H1 (cell line): ENCODE data around the gene PRR5L. TPM values are rescaled to one million over a fixed set of nuclear protein-coding genes. Genes with fewer than 3 reads are reported as not detected.

Experiments used
- CTCF ChIA-PET: fragments of 300-600 bp; sonication (Branson Sonifier 250); formaldehyde crosslinking; loops from one replicate; lab custom pipeline; 2021; ENCODE audit not compliant: partially characterized antibody; lab: Charles Lee
- POLR2A ChIA-PET: fragments of 300-600 bp; sonication (Branson Sonifier 250); formaldehyde crosslinking; loops from one replicate; lab custom pipeline; 2021; ENCODE audit warnings: inconsistent platforms; ENCODE audit not compliant: partially characterized antibody; lab: Charles Lee
- DNase-seq, 2 experiments: peaks; one replicate each; pipeline versions ENCODE4 v3.0.0 to v3.0.0-alpha.2; 2010 to 2022; ENCODE audit warnings: low spot score in 2 of 2, low read depth in 1 of 2, mixed read lengths in 1 of 2
- FAIRE-seq: peaks from 2 replicates; lab custom pipeline; 2011; peaks lifted over from hg19 to GRCh38; lab: Jason Lieb, UNC
- H2AFZ ChIP-seq: 2 replicates; pipeline ENCODE4 v1.8.1; 2012; ENCODE audit warnings: low read length, inconsistent platforms
- H2AK5ac ChIP-seq: 2 replicates; pipeline ENCODE4 v1.6.1; 2013; ENCODE audit warnings: low read depth, low read length
- H2BK120ac ChIP-seq: replicated peaks from 2 replicates; pipeline ENCODE3; 2013; ENCODE audit warnings: low read depth, low read length, inconsistent platforms
- H2BK12ac ChIP-seq: 2 replicates; pipeline ENCODE4 v1.6.1; 2013; ENCODE audit warnings: low read depth, low read length
- H2BK15ac ChIP-seq: 2 replicates; pipeline ENCODE4 v1.6.1; 2013; ENCODE audit warnings: low read length
- H2BK20ac ChIP-seq: 2 replicates; pipeline ENCODE4 v1.6.1; 2013; ENCODE audit warnings: low read length
- H2BK5ac ChIP-seq: 2 replicates; pipeline ENCODE4 v1.6.1; 2013; ENCODE audit warnings: low read depth, low read length
- H3K14ac ChIP-seq: 2 replicates; pipeline ENCODE4 v1.6.1; 2013; ENCODE audit warnings: inconsistent platforms; ENCODE audit not compliant: insufficient read length
- H3K18ac ChIP-seq: 2 replicates; pipeline ENCODE4 v1.6.1; 2013; ENCODE audit warnings: low read length; ENCODE audit errors: extremely low read depth
- H3K23ac ChIP-seq: 2 replicates; pipeline ENCODE4 v1.6.1; 2013; ENCODE audit warnings: inconsistent platforms; ENCODE audit not compliant: insufficient read length
- H3K23me2 ChIP-seq: 2 replicates; pipeline ENCODE4 v1.6.1; 2013; ENCODE audit warnings: low read depth, low read length
- H3K27ac ChIP-seq: 2 replicates; pipeline ENCODE4 v1.6.1; 2011; ENCODE audit warnings: low read depth, low read length, inconsistent platforms
- H3K27me3 ChIP-seq, 4 experiments: replicated peaks in 1 of 4; 1 replicate in 1 of 4; 2 replicates in 3 of 4; pipeline versions ENCODE4 v1.6.1 to v1.8.1; 2011 to 2013; ENCODE audit warnings: low read length in 3 of 4, mild to moderate bottlenecking in 3 of 4, inconsistent platforms in 2 of 4, mixed read lengths in 2 of 4, moderate library complexity in 1 of 4; ENCODE audit not compliant: control insufficient read depth in 3 of 4, insufficient read depth in 3 of 4; ENCODE audit errors: extremely low read depth in 1 of 4
- H3K36me3 ChIP-seq, 4 experiments: 2 replicates each; pipeline versions ENCODE4 v1.6.1 to v1.8.1; 2011 to 2013; ENCODE audit warnings: mild to moderate bottlenecking in 4 of 4, low read length in 3 of 4, moderate library complexity in 2 of 4, control low read depth in 1 of 4, inconsistent platforms in 1 of 4; ENCODE audit not compliant: insufficient read depth in 4 of 4, control insufficient read depth in 2 of 4
- H3K4ac ChIP-seq: replicated peaks from 2 replicates; pipeline ENCODE3; 2013; ENCODE audit warnings: low read length, low read depth, mixed read lengths, inconsistent platforms; ENCODE audit not compliant: insufficient read length
- H3K4me1 ChIP-seq, 4 experiments: replicated peaks in 1 of 4; 1 replicate in 1 of 4; 2 replicates in 3 of 4; pipeline versions ENCODE4 v1.6.1 to v1.8.1; 2011 to 2013; ENCODE audit warnings: low read length in 3 of 4, inconsistent platforms in 2 of 4, mixed read lengths in 1 of 4; ENCODE audit not compliant: insufficient read depth in 4 of 4, control insufficient read depth in 3 of 4
- H3K4me2 ChIP-seq, 2 experiments: 2 replicates each; pipeline versions ENCODE4 v1.6.1 to v1.8.1; 2011 to 2013; ENCODE audit warnings: low read depth in 2 of 2, low read length in 2 of 2, control low read depth in 1 of 2, inconsistent platforms in 1 of 2, mild to moderate bottlenecking in 1 of 2; ENCODE audit not compliant: insufficient read depth in 1 of 2
- H3K4me3 ChIP-seq, 4 experiments: fragments of 200-600, 300-600 bp in 1 of 4; sonication (generic), shearing (Covaris generic), sonication (Bioruptor Twin) in 1 of 4; 2 replicates each; pipeline versions ENCODE4 v1.5.1 to v1.8.1; 2011 to 2016; ENCODE audit warnings: low read length in 4 of 4, low read depth in 3 of 4, control low read depth in 2 of 4, inconsistent platforms in 2 of 4, mild to moderate bottlenecking in 2 of 4, mixed read lengths in 1 of 4, moderate library complexity in 1 of 4; ENCODE audit not compliant: insufficient read depth in 2 of 4; ENCODE audit errors: extremely low read depth in 1 of 4
- H3K56ac ChIP-seq: replicated peaks from 2 replicates; pipeline ENCODE3; 2013; ENCODE audit warnings: low read depth, mild to moderate bottlenecking, mixed read lengths, low read length, inconsistent platforms; ENCODE audit not compliant: insufficient read length
- H3K79me1 ChIP-seq: 2 replicates; pipeline ENCODE4 v1.6.1; 2013; ENCODE audit warnings: low read depth, low read length, control low read depth
- H3K79me2 ChIP-seq, 2 experiments: 2 replicates each; pipeline versions ENCODE4 v1.6.1 to v1.8.1; 2012 to 2013; ENCODE audit warnings: low read length in 2 of 2, mild to moderate bottlenecking in 2 of 2, inconsistent platforms in 1 of 2; ENCODE audit not compliant: insufficient read depth in 2 of 2, control insufficient read depth in 1 of 2
- H3K9ac ChIP-seq, 4 experiments: replicated peaks in 1 of 4; 1 replicate in 1 of 4; 2 replicates in 3 of 4; pipeline versions ENCODE4 v1.6.1 to v1.8.1; 2011 to 2013; ENCODE audit warnings: low read depth in 3 of 4, low read length in 3 of 4, control low read depth in 2 of 4, mild to moderate bottlenecking in 2 of 4, moderate library complexity in 2 of 4, inconsistent platforms in 1 of 4; ENCODE audit errors: extremely low read depth in 1 of 4
- H3K9me3 ChIP-seq, 2 experiments: 2 replicates each; pipeline versions ENCODE4 v1.6.1 to v1.8.1; 2012 to 2013; ENCODE audit warnings: mild to moderate bottlenecking in 2 of 2, moderate library complexity in 2 of 2, control low read depth in 1 of 2, inconsistent platforms in 1 of 2, low read depth in 1 of 2, low read length in 1 of 2, mixed read lengths in 1 of 2; ENCODE audit not compliant: insufficient read depth in 2 of 2
- H4K20me1 ChIP-seq, 2 experiments: replicated peaks in 1 of 2; 2 replicates each; pipeline versions ENCODE3 to v1.8.1; 2011 to 2013; ENCODE audit warnings: inconsistent platforms in 2 of 2, low read length in 2 of 2, mild to moderate bottlenecking in 1 of 2; ENCODE audit not compliant: insufficient read depth in 2 of 2, control insufficient read depth in 1 of 2
- H4K5ac ChIP-seq: 2 replicates; pipeline ENCODE4 v1.6.1; 2013; ENCODE audit warnings: low read length, low read depth, mixed read lengths, inconsistent platforms; ENCODE audit not compliant: insufficient read length
- H4K8ac ChIP-seq: 2 replicates; pipeline ENCODE4 v1.8.0; 2013; ENCODE audit warnings: mild to moderate bottlenecking, moderate library complexity, low read length, inconsistent platforms; ENCODE audit not compliant: insufficient read depth; ENCODE audit errors: extremely low read depth
- H4K91ac ChIP-seq: replicated peaks from 2 replicates; pipeline ENCODE3; 2013; ENCODE audit warnings: low read length, mixed read lengths, inconsistent platforms; ENCODE audit not compliant: insufficient read length
- BCL11A ChIP-seq, 2 experiments: IDR thresholded peaks; one replicate each; pipeline ENCODE4 v1.6.1; 2011; ENCODE audit warnings: low read depth in 2 of 2, low read length in 2 of 2, mild to moderate bottlenecking in 2 of 2
- CEBPB ChIP-seq: IDR thresholded peaks from 2 replicates; pipeline ENCODE4 v1.6.1; 2012; ENCODE audit warnings: low read depth, low read length
- CHD1 ChIP-seq: IDR thresholded peaks from 2 replicates; pipeline ENCODE4 v1.6.1; 2012; ENCODE audit warnings: low read depth, low read length, improper control_type of control experiment
- GTF2F1 ChIP-seq: IDR thresholded peaks from 2 replicates; pipeline ENCODE4 v1.6.1; 2012; ENCODE audit warnings: low read depth, low read length, improper control_type of control experiment, borderline replicate concordance
- HDAC2 ChIP-seq, 2 experiments: fragments of 300-600 bp in 1 of 2; sonication (generic) in 1 of 2; IDR thresholded peaks; 2 replicates each; pipeline ENCODE4 v1.6.1; 2011 to 2012; ENCODE audit warnings: low read depth in 2 of 2, low read length in 2 of 2, mild to moderate bottlenecking in 2 of 2, moderate library complexity in 2 of 2, borderline replicate concordance in 1 of 2, inconsistent platforms in 1 of 2
- KDM4A ChIP-seq: IDR thresholded peaks from one replicate; pipeline ENCODE4 v1.7.1; 2012; ENCODE audit warnings: low read depth, mild to moderate bottlenecking, moderate library complexity, low read length, inconsistent platforms; ENCODE audit not compliant: severe bottlenecking
- RBBP5 ChIP-seq: IDR thresholded peaks from 2 replicates; pipeline ENCODE4 v1.7.1; 2012; ENCODE audit warnings: low read depth, mild to moderate bottlenecking, inconsistent platforms, low read length, moderate library complexity, borderline replicate concordance
- TAF1 ChIP-seq: IDR thresholded peaks from 2 replicates; pipeline ENCODE4 v1.6.1; 2011; ENCODE audit warnings: mild to moderate bottlenecking, low read depth, low read length
- WGBS, 2 experiments: shearing (Covaris generic) in 1 of 2; methylation state at CpG; one replicate each; pipeline versions ENCODE4 v1.1.6 to v1.1.7; 2013 to 2015; ENCODE audit warnings: low lambda C conversion rate in 2 of 2, mixed read lengths in 2 of 2, inconsistent platforms in 1 of 2, low coverage in 1 of 2, missing lambda C conversion rate in 1 of 2; ENCODE audit not compliant: insufficient replicate concordance in 2 of 2, insufficient coverage in 1 of 2, insufficient read length in 1 of 2; ENCODE audit errors: extremely low coverage in 1 of 2, missing lambda C conversion rate in 1 of 2; 5-methylcytosine and 5-hydroxymethylcytosine counted together
- polyA plus RNA-seq, 7 experiments: library from polyadenylated mRNA; depleted of rRNA in 3 of 7; stranded (reverse) in 5 of 7; unstranded in 2 of 7; fragments of >200 nt in 5 of 7; fragments of 200-250 nt in 2 of 7; gene quantifications; 1 replicate in 5 of 7; 2 replicates in 1 of 7; 4 replicates in 1 of 7; pipeline versions ENCODE4 v1.2.1 to v1.2.3, GENCODE V29; 2011 to 2013; ENCODE audit warnings: missing spikeins in 2 of 7, mixed read lengths in 2 of 7
- total RNA-seq: library from RNA; stranded (reverse); fragmentation: NEBNext Ultra II Directional; extraction: Animal tissue kit (Norgen Biotek cat#: 25700); gene quantifications from 2 replicates; pipeline ENCODE4 v1.2.1, GENCODE V29; 2021

The PRR5L gene
- total and polyA plus RNA-seq, 2 of the 8 experiments (the other 6 are each of a cell fraction or from before 2014, with no cell fraction given): 6.6 to 10.1 TPM

DNA sequence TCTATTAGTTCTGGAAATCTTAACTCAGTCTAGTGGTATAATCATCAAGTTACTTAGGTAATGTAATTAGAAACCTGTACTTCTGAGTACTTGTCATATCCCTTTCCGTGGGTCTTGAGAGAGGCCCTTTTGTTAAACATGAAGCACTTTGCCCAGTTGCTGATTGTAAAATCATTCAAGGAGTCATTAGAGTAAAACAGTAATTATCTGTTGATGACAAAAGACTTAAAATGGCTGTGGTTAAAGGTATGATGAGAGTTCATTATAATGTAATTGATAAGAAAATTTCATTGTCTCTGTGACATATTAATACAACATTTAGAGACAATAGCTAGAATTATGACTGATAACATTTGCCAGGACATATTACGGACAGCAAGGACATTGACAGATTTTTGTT, 34.3 kb downstream of the PRR5L start:
- no peak overlapping the region for H4K5ac ChIP-seq
- H4K91ac ChIP-seq: no peak overlapping the region
- no peak overlapping the region for H2AK5ac ChIP-seq
- no peak overlapping the region for H2BK120ac ChIP-seq
- no peak overlapping the region for H3K4me3 ChIP-seq
- H3K4ac ChIP-seq: no peak overlapping the region
- H3K4me1 ChIP-seq: peaks cover 0 to 4% (median 1%) of the 10 kb centered on the region in 4 experiments; a peak in 3 of 7 replicates
- H3K23me2 ChIP-seq: no peaks in the 10 kb centered on the region; the same call in 1 of the 2 replicates
- H2BK12ac ChIP-seq: no peak overlapping the region
- no peak overlapping the region for H3K27ac ChIP-seq
- no peaks in the 10 kb centered on the region for H3K27me3 ChIP-seq
- no peak overlapping the region for H3K4me2 ChIP-seq
- no peak overlapping the region for H2BK15ac ChIP-seq
- no peak overlapping the region for H4K8ac ChIP-seq
- no peaks in the 10 kb centered on the region for H3K36me3 ChIP-seq
- no peaks in the 10 kb centered on the region for H3K9me3 ChIP-seq
- no peak overlapping the region for H2BK5ac ChIP-seq
- WGBS, 2 experiments: 84% methylated on average over 2 of the region's 2 CpGs; no CpG with 5 or more reads in 1 of the 2 experiments
- no peak overlapping the region for H3K56ac ChIP-seq
- H3K79me2 ChIP-seq: no peaks in the 10 kb centered on the region
- no peak for FAIRE-seq
- H3K23ac ChIP-seq: no peak overlapping the region
- no peak for TF ChIP-seq BCL11A (IDR thresholded peaks at IDR 0.05; ENCODE audit: low read depth in 2 of 2, low read length in 2 of 2)
- TF ChIP-seq HDAC2 (IDR thresholded peaks at IDR 0.05; ENCODE audit: borderline replicate concordance in 1 of 2, low read depth in 2 of 2, low read length in 2 of 2): no peak
- TF ChIP-seq KDM4A: no peak
- no peak for TF ChIP-seq CHD1
- no peak for TF ChIP-seq CEBPB
- no peak for TF ChIP-seq GTF2F1
- TF ChIP-seq TAF1: no peak
- TF ChIP-seq RBBP5: no peak
- H3K14ac ChIP-seq: no peak overlapping the region
- H3K18ac ChIP-seq: no peak overlapping the region
- no peaks in the 10 kb centered on the region for H4K20me1 ChIP-seq
- H3K79me1 ChIP-seq: no peaks in the 10 kb centered on the region
- ChIA-PET POLR2A (no interaction called here), CTCF (no interaction called here)
- H2AFZ ChIP-seq: no peak overlapping the region
- no peak overlapping the region for H3K9ac ChIP-seq
- DNase-seq: no peak
- H2BK20ac ChIP-seq: no peak overlapping the region
